Small intestine (tissue), 7 donors: Measurements from ENCODE around the gene DSG1. TPM values are rescaled to one million over a fixed set of nuclear protein-coding genes. Genes with fewer than 3 reads are reported as not detected.
"Not testable (repeated sequence)": the region's sequence is repeated elsewhere in the genome, so short reads cannot be mapped to it uniquely, and the experiment has no call there.

Experiments
- DNase-seq, 2 donors: peaks; one replicate each; pipeline versions ENCODE4 v3.0.0 to v3.0.0-alpha.2; 2013
- FAIRE-seq: peaks from 2 replicates; lab custom pipeline; 2012; peaks lifted over from hg19 to GRCh38; lab: Jason Lieb, UNC
- H3K27ac ChIP-seq, 3 donors: one replicate each; pipeline ENCODE4 v1.5.1; 2013; ENCODE audit warnings: low read length in 2 of 3, mild to moderate bottlenecking in 2 of 3, control low read depth in 1 of 3, inconsistent platforms in 1 of 3, low read depth in 1 of 3, moderate library complexity in 1 of 3
- H3K27me3 ChIP-seq, 3 donors: one replicate each; pipeline ENCODE4 v1.6.1; 2013; ENCODE audit warnings: low read length in 3 of 3, inconsistent platforms in 1 of 3; ENCODE audit not compliant: control insufficient read depth in 3 of 3, insufficient read depth in 3 of 3
- H3K36me3 ChIP-seq, 3 donors: one replicate each; pipeline ENCODE4 v1.6.1; 2013; ENCODE audit warnings: low read length in 3 of 3, inconsistent platforms in 1 of 3, low read depth in 1 of 3, mild to moderate bottlenecking in 1 of 3, moderate library complexity in 1 of 3; ENCODE audit not compliant: control insufficient read depth in 3 of 3, insufficient read depth in 2 of 3
- H3K4me1 ChIP-seq, 3 donors: one replicate each; pipeline ENCODE4 v1.6.1; 2013; ENCODE audit warnings: low read length in 2 of 3, inconsistent platforms in 1 of 3, low read depth in 1 of 3, mild to moderate bottlenecking in 1 of 3, moderate library complexity in 1 of 3; ENCODE audit not compliant: control insufficient read depth in 3 of 3, insufficient read depth in 2 of 3
- H3K4me3 ChIP-seq, 3 donors: one replicate each; pipeline ENCODE4 v1.5.1; 2013; ENCODE audit warnings: low read length in 3 of 3, control low read depth in 1 of 3, inconsistent platforms in 1 of 3, low read depth in 1 of 3, mild to moderate bottlenecking in 1 of 3, moderate library complexity in 1 of 3
- H3K9me3 ChIP-seq, 2 donors: one replicate each; pipeline ENCODE4 v1.6.1; 2013; ENCODE audit warnings: low read depth in 1 of 2, low read length in 1 of 2; ENCODE audit not compliant: control insufficient read depth in 2 of 2, insufficient read depth in 1 of 2
- WGBS, 3 donors: extraction: QIAGEN DNeasy Blood & Tissue Kit; methylation state at CpG; one replicate each; pipeline ENCODE4 v1.1.7; 2013; 5-methylcytosine and 5-hydroxymethylcytosine counted together
- polyA plus RNA-seq, 4 donors: library from polyadenylated mRNA; stranded (reverse) in 3 of 4; unstranded in 1 of 4; fragments of 200-250 nt in 3 of 4; fragments of 120-200 nt in 1 of 4; gene quantifications; one replicate each; pipeline versions ENCODE4 v1.2.1 to v1.2.3, GENCODE V29; 2013
- donor health status: healthy with polysubstance abuse.
- donor health status: control.
- donor health status: control.
- donor health status: Bipolar disorder and iron deficiency.
- donor health status: healthy.

DSG1 gene
- polyA plus RNA-seq, 4 donors = 0.03 to 0.13 TPM; not detected in 2

GRCh38 chr18:31309115-31309514 is 8.8 kb upstream of the DSG1 start:
- no peaks in the 10 kb centered on the region for H3K27me3 ChIP-seq
- H3K9me3 ChIP-seq = no peaks in the 10 kb centered on the region
- FAIRE-seq = no peak
- DNase-seq = no peak
- no peak overlapping the region for H3K4me3 ChIP-seq
- WGBS, 3 donors = 89 to 96% (median 93%) methylated on average over 2 of the region's 2 CpGs
- peaks cover 0 to 3% (median 0%) of the 10 kb centered on the region in 3 donors for H3K4me1 ChIP-seq
- no peaks in the 10 kb centered on the region for H3K36me3 ChIP-seq
- H3K27ac ChIP-seq = no peak overlapping the region

- Histone ChIP-seq H3K27me3 (no peaks in the 10 kb centered on the region), H3K36me3 (no peaks in the 10 kb centered on the region), H3K4me3 (no peak overlapping the region), H3K9me3 (no peaks in the 10 kb centered on the region), H3K4me1 (no peaks in the 10 kb centered on the region), H3K27ac (no peak overlapping the region)
- DNase-seq (no peak), FAIRE-seq (no peak)
- 72 to 86% (median 73%) methylated on average over 4 of the region's 4 CpGs for WGBS, 3 donors
Observed at GRCh38 chr18:31316974-31317373, 986 bp upstream of the DSG1 start.

- WGBS, 3 donors = 34 to 70% (median 58%) methylated on average over 2 of the region's 2 CpGs
- Histone ChIP-seq H3K4me3 (no peak overlapping the region), H3K36me3 (no peaks in the 10 kb centered on the region), H3K27me3 (no peaks in the 10 kb centered on the region), H3K27ac (no peak overlapping the region), H3K9me3 (no peaks in the 10 kb centered on the region), H3K4me1 (no peaks in the 10 kb centered on the region)
- DNase-seq = peak in 1 of 2 donors; percentile 68
- no peak for FAIRE-seq
Observed at GRCh38 chr18:31321719-31322118, 3.8 kb downstream of the DSG1 start.

GRCh38 chr18:31325051-31325450 is 7.1 kb downstream of the DSG1 start:
- no peaks in the 10 kb centered on the region for H3K9me3 ChIP-seq
- no peak overlapping the region for H3K27ac ChIP-seq
- H3K36me3 ChIP-seq = no peaks in the 10 kb centered on the region
- WGBS, 3 donors = 79 to 92% (median 84%) methylated on average over 3 of the region's 3 CpGs
- H3K4me3 ChIP-seq = no peak overlapping the region
- no peaks in the 10 kb centered on the region for H3K27me3 ChIP-seq
- no peak for FAIRE-seq
- no peak for DNase-seq
- no peaks in the 10 kb centered on the region for H3K4me1 ChIP-seq

- DNase-seq (no peak), FAIRE-seq (no peak)
- no peaks in the 10 kb centered on the region for H3K4me1 ChIP-seq
- no peak overlapping the region for H3K4me3 ChIP-seq
- no peaks in the 10 kb centered on the region for H3K27me3 ChIP-seq
- WGBS, 3 donors = 69 to 89% (median 80%) methylated on average over 7 of the region's 7 CpGs
- no peaks in the 10 kb centered on the region for H3K36me3 ChIP-seq
- no peaks in the 10 kb centered on the region for H3K9me3 ChIP-seq
- H3K27ac ChIP-seq = no peak overlapping the region
Observed at GRCh38 chr18:31329787-31330438, 12.0 kb downstream of the DSG1 start.

- no peaks in the 10 kb centered on the region for H3K4me1 ChIP-seq
- H3K4me3 ChIP-seq = no peak overlapping the region
- H3K27ac ChIP-seq = no peak overlapping the region
- FAIRE-seq (no peak), DNase-seq (no peak)
- no peaks in the 10 kb centered on the region for H3K27me3 ChIP-seq
- H3K36me3 ChIP-seq = no peaks in the 10 kb centered on the region
- H3K9me3 ChIP-seq = no peaks in the 10 kb centered on the region
- 81 to 90% (median 85%) methylated on average over 4 of the region's 4 CpGs for WGBS, 3 donors
Observed at GRCh38 chr18:31343454-31343853, 25.5 kb downstream of the DSG1 start.

GRCh38 chr18:31353336-31353735 is 35.4 kb downstream of the DSG1 start:
- WGBS, 3 donors = 20 to 83% (median 71%) methylated on average over 1 to 4 of the region's 17 CpGs
- FAIRE-seq, H3K36me3 ChIP-seq: not testable (repeated sequence)

GRCh38 chr18:31354990-31355389 is 37.0 kb downstream of the DSG1 start:
- H3K27me3 ChIP-seq = no peaks in the 10 kb centered on the region
- no peaks in the 10 kb centered on the region for H3K4me1 ChIP-seq
- 94 to 96% (median 94%) methylated on average over 8 of the region's 8 CpGs for WGBS, 3 donors
- H3K36me3 ChIP-seq = no peaks in the 10 kb centered on the region
- no peak for FAIRE-seq
- DNase-seq = no peak
- H3K4me3 ChIP-seq = no peak overlapping the region
- H3K27ac ChIP-seq = no peak overlapping the region
- H3K9me3 ChIP-seq = peaks cover 2 to 11% of the 10 kb centered on the region in 2 donors

More at GRCh38 chr18:31353336-31353735, 35.4 kb downstream of the DSG1 start:
- H3K9me3 ChIP-seq = peaks cover 2 to 11% of the 10 kb centered on the region in 2 donors
- not testable (repeated sequence) for H3K27me3 ChIP-seq, H3K27ac ChIP-seq, H3K4me1 ChIP-seq, DNase-seq, H3K4me3 ChIP-seq

- no peak overlapping the region for H3K27ac ChIP-seq
- no peak overlapping the region for H3K4me3 ChIP-seq
- H3K36me3 ChIP-seq = no peaks in the 10 kb centered on the region
- peaks cover 2 to 11% of the 10 kb centered on the region in 2 donors for H3K9me3 ChIP-seq
- 81 to 87% (median 82%) methylated on average over 5 of the region's 5 CpGs for WGBS, 3 donors
- no peaks in the 10 kb centered on the region for H3K4me1 ChIP-seq
- DNase-seq (no peak), FAIRE-seq (no peak)
- no peaks in the 10 kb centered on the region for H3K27me3 ChIP-seq
Observed at GRCh38 chr18:31356025-31356424, 38.1 kb downstream of the DSG1 start.
